GOT3 (cell line): ENCODE measurements around the gene ZBP1.

ENCODE experiments used
- DNase-seq: peaks from one replicate; lab custom pipeline; 2025; ENCODE audit warnings: mixed read lengths; lab: John Stamatoyannopoulos, UW

Gene ZBP1

DNA sequence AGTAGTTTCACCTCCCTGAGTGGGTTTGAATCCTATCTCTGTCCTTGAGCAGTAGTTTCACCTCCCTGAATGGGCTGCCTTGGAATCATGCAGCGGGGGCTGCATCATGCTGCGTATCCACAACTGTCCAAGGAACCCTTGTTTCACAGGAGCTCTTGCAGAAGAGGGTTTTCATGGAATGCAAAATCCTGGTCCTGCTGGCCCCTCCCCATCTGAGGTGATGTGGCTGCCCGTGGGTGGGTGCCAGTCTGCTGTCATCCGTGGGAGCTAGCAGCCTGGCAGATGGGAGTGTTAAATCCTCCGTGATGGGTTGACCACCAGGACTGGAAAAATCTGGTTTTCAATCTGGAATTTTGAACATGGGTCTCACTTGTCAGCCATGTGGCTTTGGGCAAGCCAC, 21.7 kb downstream of the ZBP1 start:
- DNase-seq: no peak

- DNase-seq: no peak
These were observed 22.2 kb downstream of the ZBP1 start for GRCh38 chr20:57598060-57598459.

DNA sequence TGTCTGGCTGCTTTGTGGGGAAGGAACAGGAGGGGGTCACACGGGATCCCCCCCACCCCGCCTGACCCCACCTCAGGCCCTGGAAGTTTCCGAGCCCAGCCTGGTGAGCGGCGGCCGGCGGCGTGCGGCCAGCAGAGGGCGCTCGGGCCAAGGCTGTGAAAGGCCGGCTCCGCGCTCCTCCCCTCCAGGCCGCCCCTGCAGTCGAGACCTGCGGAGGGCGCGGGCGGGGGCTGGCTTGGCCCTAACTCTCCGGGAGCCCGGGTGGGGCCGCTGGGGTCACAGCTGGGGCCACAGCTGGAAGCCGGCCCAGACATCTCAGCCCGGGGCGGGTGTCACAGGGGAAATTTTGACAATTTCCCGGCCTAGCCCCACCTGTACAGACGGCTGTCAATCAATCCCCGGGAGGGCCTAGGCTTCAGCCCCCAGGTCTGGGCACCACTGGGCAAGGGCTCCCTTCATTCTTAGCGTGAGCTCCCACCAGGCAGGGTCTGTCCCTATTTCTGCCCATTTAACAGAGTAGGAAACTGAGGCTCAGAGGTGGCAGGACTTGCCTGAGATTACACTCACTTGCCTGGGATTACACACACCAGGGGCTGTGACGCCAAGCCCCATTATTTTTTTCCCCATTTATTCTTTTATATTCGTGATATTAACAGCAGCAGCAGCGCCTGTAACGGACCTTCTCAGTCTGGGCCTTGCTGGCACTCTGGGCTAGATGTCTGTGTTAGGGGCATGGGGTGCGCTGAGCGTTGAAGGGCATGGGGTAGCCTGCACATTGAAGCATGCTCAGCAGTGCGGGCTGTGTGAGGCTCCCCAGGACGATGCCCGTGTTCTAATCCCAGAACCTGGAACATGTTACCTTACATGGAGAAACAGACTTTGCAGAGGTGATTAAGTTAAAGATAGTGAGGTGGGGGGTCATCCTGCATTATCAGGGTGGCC, 23.0 kb downstream of the ZBP1 start:
- peak; percentile 11 for DNase-seq

DNA sequence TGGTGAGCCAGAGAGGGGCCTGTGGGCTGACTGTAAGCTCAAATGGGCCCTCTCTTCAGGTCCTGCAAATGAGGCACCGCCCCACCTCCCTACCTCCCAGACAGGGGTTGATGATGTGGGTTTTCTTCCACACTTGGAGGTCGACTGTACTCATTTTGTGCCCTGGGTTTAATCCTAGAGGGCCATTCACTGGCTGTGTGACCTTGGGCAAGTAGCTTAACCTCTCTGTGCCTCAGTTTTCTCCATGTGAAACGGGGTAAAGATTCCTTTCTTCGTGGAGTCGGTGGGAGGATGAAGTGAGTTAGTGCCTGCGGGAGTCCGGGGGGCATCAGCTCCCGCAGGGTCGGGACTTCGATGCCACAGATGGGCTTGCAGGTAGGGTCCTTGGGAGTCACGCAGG, 23.9 kb downstream of the ZBP1 start:
- DNase-seq: no peak

DNA sequence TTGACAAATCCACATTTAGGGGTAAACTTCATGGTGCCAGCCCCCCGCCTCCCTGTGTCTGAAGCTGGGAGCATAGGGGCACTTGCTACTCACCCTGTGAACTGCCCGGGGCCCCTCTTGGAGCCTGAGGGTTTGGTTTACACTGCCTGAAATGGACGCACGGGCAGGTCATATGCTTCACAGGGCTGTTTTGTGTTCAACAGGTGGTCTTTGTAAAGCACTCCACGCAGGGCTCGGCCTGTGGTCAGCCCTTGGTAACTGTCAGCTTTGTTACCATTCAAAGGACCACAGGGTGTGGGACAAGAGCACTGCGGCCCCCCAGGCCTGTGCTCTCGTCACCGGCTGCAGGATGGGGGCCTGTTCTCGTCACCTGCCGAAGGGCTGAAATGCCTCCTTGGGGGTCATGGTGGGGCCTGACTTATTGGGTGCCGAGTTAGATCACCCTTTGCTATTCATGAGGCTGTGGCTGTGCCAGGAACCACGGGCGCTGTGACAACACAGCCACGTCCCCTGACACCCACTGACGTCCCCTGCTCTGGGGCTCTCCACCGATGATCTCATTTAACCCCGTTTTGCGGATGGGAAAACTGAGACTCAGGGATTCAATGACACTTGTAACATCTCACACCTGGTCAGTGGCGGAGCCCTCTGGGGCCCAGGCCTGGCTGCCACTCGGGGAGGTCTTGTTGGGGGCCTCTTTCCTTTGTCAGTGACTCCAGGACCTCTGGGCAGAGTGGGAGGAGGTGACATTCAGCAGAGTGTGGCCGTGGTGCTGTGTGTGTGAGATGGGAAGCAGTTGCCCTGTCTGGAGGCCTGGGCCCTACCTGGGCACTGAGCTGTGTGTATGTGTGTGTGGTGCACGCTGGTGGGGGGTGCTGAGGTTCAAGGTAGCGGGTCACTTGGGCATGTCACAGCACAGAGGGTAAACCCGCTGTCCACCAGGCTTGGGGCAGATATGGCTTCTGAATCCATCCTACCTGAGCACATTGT, 24.9 kb downstream of the ZBP1 start:
- DNase-seq: no peak

DNA sequence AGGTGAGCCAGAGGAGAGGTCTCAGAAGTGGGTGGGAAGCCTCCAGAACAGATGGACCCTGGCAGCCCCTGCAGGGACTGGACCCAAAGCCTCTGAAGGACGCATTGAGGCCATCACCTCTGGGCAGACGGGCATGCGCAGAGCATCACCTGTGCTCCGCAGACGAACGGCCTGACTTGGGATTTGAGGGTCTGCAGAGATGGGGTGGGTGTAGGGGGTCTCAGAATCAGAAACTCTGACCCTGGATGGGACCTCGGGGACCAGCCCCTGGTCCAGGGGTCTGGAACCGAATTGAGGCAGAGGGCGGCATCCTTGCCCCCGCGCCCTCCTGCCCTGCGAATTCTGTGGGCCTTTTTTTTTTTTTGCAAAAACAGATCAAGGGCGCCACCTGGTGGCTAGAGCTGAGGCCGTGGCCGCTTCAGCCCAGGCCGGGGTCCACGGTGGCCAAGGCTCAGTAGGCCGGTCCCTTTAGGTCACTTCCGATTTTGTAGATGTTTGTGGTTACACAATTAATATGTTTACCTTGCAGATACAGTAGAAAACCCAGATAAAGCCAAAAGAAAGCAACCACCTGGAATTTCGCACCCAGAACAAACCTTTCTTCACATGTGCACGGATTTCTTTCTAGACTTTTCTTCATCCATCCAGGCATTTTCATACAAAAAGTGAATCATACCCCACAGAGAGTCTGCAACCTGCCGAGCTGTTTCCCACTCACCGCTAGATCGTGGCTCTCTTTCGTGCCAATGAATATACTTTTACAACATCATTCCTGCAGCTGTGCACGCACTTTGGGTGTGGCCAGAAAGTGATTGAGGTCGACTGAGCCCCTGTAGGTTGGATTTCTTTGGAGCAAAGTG, 25.9 kb downstream of the ZBP1 start:
- no peak for DNase-seq

DNA sequence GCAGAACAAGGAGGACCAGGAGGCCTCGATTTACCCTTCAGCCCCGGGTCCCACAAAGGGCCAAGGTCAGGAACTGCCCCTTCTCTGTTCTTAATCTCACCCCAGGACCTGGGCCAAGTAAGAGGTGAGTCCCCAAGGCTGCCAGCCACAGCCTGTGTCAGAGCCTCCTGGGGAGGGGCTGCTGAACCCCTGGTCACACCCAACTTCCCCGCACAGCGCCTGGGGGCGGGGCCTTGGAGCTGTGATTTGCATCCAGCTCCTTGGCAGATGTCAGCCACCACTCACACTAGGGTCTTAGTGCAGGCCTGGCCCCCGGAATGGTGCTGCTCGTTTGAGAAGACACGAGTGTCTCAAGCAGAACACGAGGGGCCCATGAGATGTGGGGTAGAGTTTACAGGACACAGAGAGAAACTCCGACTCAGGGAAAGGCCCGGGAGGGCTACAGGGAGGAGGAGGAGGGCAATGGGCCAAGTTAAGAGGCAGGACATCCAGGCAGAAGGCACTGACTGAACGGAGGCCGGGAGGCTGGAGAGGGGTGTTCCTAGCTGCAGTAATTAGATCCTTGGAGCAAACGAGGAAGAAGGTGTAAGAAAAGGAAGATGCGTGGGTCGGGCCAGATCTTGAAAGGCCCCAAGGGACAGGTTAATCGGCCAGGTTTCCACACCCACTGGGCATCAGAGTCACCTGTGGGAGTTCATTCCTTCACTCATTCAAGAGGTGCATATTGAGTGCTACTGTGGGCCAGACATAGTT, 26.9 kb downstream of the ZBP1 start:
- DNase-seq: no peak

DNA sequence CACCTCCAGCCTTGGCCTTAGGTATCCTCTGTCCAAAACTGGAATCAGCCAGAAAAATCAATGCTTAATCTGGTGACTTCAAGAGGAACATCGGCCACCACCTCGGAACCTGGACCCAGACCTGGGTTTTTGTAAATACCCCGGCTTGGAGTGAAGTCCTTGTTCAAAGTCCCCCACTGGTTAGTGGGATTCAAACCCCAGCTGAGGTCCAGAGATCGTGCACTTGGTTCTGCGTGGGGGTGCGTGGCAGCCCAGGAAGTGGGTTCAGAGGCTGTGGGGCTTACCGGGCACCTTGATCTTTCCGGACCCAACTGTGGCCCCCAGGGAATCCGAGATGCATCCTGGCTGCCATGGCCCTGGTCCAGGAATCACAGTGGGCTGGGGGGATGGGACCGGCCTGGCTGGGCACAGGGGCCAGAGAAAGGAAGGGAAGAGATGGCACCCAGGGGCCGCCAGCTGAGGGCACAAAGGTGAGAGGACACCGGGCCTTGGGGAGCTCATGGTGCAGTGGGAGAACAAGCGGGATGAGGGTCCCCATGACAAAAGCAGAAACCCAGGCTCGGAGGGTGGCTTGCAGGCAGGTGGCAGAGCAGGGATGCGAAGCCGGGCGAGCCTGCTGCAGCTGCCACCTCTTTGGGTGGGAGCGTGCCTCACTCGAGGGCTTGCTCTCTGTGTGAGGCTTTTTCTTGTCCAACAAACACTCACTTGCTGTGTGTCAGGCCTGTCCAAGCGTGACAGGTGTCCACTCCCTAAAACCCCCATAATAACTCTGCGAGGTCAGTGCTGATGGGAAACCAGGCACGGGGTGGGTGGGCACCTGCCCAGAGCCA, 27.7 kb downstream of the ZBP1 start:
- DNase-seq: no peak

GRCh38 chr20:57591289-57592229, 28.7 kb downstream of the ZBP1 start:
- DNase-seq: no peak

DNA sequence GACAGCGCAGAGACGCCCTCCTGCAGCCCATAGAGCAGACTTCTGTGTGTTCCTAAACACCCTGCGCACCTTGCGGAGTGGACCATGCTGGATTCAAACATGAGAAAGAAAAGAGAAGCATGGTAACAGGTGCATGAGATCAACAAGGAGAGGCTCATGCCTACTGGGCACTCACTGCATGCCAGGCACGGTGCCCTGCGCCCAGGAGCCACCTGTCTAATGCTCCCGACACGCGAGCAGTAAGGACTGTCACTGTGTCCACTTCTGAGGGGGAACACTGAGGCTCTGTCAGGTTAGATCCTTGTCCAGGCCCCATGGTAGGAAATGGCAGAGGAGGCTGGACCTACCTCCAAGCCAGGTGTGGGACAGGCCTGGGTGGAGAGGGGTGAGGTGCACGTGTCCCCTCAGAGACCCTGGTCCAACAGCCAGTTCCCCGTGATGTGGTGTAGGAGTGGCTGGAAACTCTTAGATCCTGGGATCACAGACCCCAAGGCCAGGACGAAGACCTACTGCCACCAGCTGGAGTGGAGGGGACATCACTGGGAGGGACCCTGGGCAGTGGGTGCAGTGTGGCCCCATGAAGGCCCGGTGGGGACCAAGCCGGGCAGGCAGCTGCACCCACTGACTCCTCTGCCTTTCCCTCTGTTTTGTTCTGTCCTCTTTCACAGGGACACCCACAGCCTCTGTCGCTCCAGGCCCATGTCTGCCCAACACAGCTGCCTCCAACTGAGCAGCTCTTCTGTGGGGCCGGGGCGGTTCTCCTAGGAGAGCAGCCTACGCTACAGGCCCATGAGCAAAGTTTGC, 29.5 kb downstream of the ZBP1 start:
- DNase-seq: no peak

GRCh38 chr20:57589728-57590484, 30.3 kb downstream of the ZBP1 start:
- no peak for DNase-seq

- no peak for DNase-seq
These were observed 31.0 kb downstream of the ZBP1 start for GRCh38 chr20:57589123-57589727.

GRCh38 chr20:57588596-57588995, 31.6 kb downstream of the ZBP1 start:
- DNase-seq: no peak

DNA sequence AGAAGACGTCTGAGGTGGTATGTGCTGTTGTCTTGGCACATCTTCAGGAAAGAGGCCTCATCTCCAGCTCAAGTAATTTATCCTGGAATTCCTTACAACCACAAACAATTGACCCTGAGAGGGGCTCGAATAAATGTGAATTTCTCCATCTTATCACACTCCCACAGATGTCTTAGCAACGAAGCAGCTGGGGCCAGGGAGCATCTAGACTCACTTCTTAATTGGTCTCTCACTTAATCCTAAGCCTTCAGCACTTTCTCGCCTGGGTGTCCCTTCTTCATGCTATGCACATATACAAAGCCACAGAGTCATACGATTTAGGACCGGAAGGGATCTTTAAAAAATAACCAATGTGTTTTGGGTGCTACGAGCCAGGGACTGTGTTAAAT, 32.2 kb downstream of the ZBP1 start:
- no peak for DNase-seq

- no peak for DNase-seq
These were observed 32.8 kb downstream of the ZBP1 start for GRCh38 chr20:57587278-57587988.

GRCh38 chr20:57586943-57587277, 33.3 kb downstream of the ZBP1 start:
- no peak for DNase-seq
